IMR-90 (cell line): ENCODE measurements around the gene KANSL3. TPM values are rescaled to one million over a fixed set of nuclear protein-coding genes. Genes with fewer than 3 reads are reported as not detected.
"Not testable (repeated sequence)": the region's sequence is repeated elsewhere in the genome, so short reads cannot be mapped to it uniquely, and the experiment has no call there.

ENCODE experiments used
- ATAC-seq: fragments of 200-7000 bp; cut with Tn5 transposase; 2 replicates; pipeline ENCODE4 v1.9.1; 2020; ENCODE audit warnings: low read depth, mild to moderate bottlenecking, moderate library complexity
- BruUV-seq: library from RNA; stranded (reverse); fragments of 400-500 nt; replicated peaks from 2 replicates; lab custom pipeline; 2021; lab: Mats Ljungman, UMichigan
- CTCF ChIA-PET: fragments of 300-600 bp; formaldehyde crosslinking; extraction: SDS; loops from one replicate; lab custom pipeline; 2021; ENCODE audit warnings: antibody characterized with exemption; lab: Yijun Ruan, JAX
- POLR2A ChIA-PET: fragments of 300-600 bp; sonication (Branson Sonifier 250); formaldehyde crosslinking; loops from one replicate; lab custom pipeline; 2022; ENCODE audit warnings: antibody characterized with exemption; ENCODE audit not compliant: unreplicated experiment; lab: Charles Lee
- DNase-seq: peaks from one replicate; pipeline ENCODE4 v3.0.0; 2013
- H2AFZ ChIP-seq: replicated peaks from 2 replicates; pipeline ENCODE3; 2013; ENCODE audit warnings: low read length, mild to moderate bottlenecking; ENCODE audit not compliant: poor library complexity
- H2AK5ac ChIP-seq: 2 replicates; pipeline ENCODE4 v1.6.1; 2013; ENCODE audit warnings: low read depth, low read length, inconsistent platforms
- H2AK9ac ChIP-seq: replicated peaks from 2 replicates; pipeline ENCODE3; 2013; ENCODE audit warnings: mild to moderate bottlenecking, low read depth, low read length, moderate library complexity; ENCODE audit not compliant: poor library complexity
- H2BK120ac ChIP-seq: 2 replicates; pipeline ENCODE4 v1.6.1; 2013; ENCODE audit warnings: low read depth, low read length, inconsistent platforms
- H2BK15ac ChIP-seq: 3 replicates; pipeline ENCODE4 v1.6.1; 2013; ENCODE audit warnings: low read depth, low read length, inconsistent platforms
- H2BK20ac ChIP-seq: 2 replicates; pipeline ENCODE4 v1.6.1; 2013; ENCODE audit warnings: low read depth, mild to moderate bottlenecking, inconsistent platforms, low read length, moderate library complexity
- H2BK5ac ChIP-seq: 2 replicates; pipeline ENCODE4 v1.6.1; 2013; ENCODE audit warnings: mild to moderate bottlenecking, low read depth, low read length, inconsistent platforms; ENCODE audit not compliant: poor library complexity, severe bottlenecking
- H3K14ac ChIP-seq: replicated peaks from 2 replicates; pipeline ENCODE4 v1.6.1; 2013; ENCODE audit warnings: low read depth, low read length, inconsistent platforms
- H3K18ac ChIP-seq: 2 replicates; pipeline ENCODE4 v1.6.1; 2013; ENCODE audit warnings: low read depth, low read length, control low read depth
- H3K23ac ChIP-seq: 2 replicates; pipeline ENCODE4 v1.6.1; 2013; ENCODE audit warnings: low read depth, low read length, inconsistent platforms
- H3K27ac ChIP-seq: 2 replicates; pipeline ENCODE4 v1.5.1; 2013; ENCODE audit warnings: mild to moderate bottlenecking, control low read depth, low read length; ENCODE audit not compliant: insufficient read depth
- H3K27me3 ChIP-seq: 2 replicates; pipeline ENCODE4 v1.6.1; 2013; ENCODE audit warnings: low read length; ENCODE audit not compliant: control insufficient read depth, insufficient read depth
- H3K36me3 ChIP-seq: 2 replicates; pipeline ENCODE4 v1.6.1; 2013; ENCODE audit warnings: low read length, mixed read lengths; ENCODE audit not compliant: control insufficient read depth, insufficient read depth
- H3K4ac ChIP-seq: 2 replicates; pipeline ENCODE4 v1.6.1; 2013; ENCODE audit warnings: low read depth, low read length, inconsistent platforms
- H3K4me1 ChIP-seq: 2 replicates; pipeline ENCODE4 v1.6.1; 2013; ENCODE audit warnings: low read length, mixed read lengths; ENCODE audit not compliant: control insufficient read depth, insufficient read depth
- H3K4me2 ChIP-seq: 2 replicates; pipeline ENCODE4 v1.6.1; 2013; ENCODE audit warnings: low read depth, mild to moderate bottlenecking, control low read depth, low read length, moderate library complexity
- H3K4me3 ChIP-seq: 2 replicates; pipeline ENCODE4 v1.5.1; 2013; ENCODE audit warnings: low read depth, mild to moderate bottlenecking, control low read depth, low read length, moderate library complexity; ENCODE audit not compliant: insufficient read depth
- H3K56ac ChIP-seq: 2 replicates; pipeline ENCODE4 v1.6.1; 2013; ENCODE audit warnings: low read length, inconsistent platforms; ENCODE audit not compliant: insufficient read depth; ENCODE audit errors: extremely low read depth
- H3K79me1 ChIP-seq, 2 experiments: 2 replicates each; pipeline ENCODE4 v1.6.1; 2013; ENCODE audit warnings: low read length in 2 of 2, inconsistent platforms in 1 of 2, low read depth in 1 of 2
- H3K9ac ChIP-seq: 2 replicates; pipeline ENCODE4 v1.6.1; 2013; ENCODE audit warnings: low read depth, low read length, control low read depth
- H3K9me1 ChIP-seq: 2 replicates; pipeline ENCODE4 v1.6.1; 2013; ENCODE audit warnings: low read length, inconsistent platforms; ENCODE audit not compliant: insufficient read depth
- H3K9me3 ChIP-seq: 2 replicates; pipeline ENCODE4 v1.6.1; 2013; ENCODE audit warnings: low read length; ENCODE audit not compliant: control insufficient read depth, insufficient read depth
- H4K20me1 ChIP-seq: 2 replicates; pipeline ENCODE4 v1.6.1; 2013; ENCODE audit warnings: low read length, inconsistent platforms; ENCODE audit not compliant: insufficient read depth
- H4K5ac ChIP-seq: 2 replicates; pipeline ENCODE4 v1.6.1; 2013; ENCODE audit warnings: mild to moderate bottlenecking, low read depth, low read length, control low read depth
- H4K8ac ChIP-seq, 2 experiments: 2 replicates each; pipeline ENCODE4 v1.6.1; 2013; ENCODE audit warnings: low read depth in 2 of 2, low read length in 2 of 2, control low read depth in 1 of 2, inconsistent platforms in 1 of 2
- H4K91ac ChIP-seq: 2 replicates; pipeline ENCODE4 v1.6.1; 2013; ENCODE audit warnings: low read depth, low read length, inconsistent platforms; ENCODE audit not compliant: insufficient read depth
- WGBS, 2 experiments: methylation state at CpG; one replicate each; pipeline versions ENCODE4 v1.1.5 to v1.1.7; 2013; ENCODE audit warnings: missing lambda C conversion rate in 2 of 2; ENCODE audit not compliant: insufficient read length in 1 of 2; ENCODE audit errors: extremely low coverage in 2 of 2; 5-methylcytosine and 5-hydroxymethylcytosine counted together
- dilution Hi-C: fragments of 300-500 bp; cut with HindIII; formaldehyde crosslinking; loops from one replicate; pipeline ENCODE4 v1.14.3; 2018; ENCODE audit warnings: low sequenced_read_pairs; ENCODE audit not compliant: unreplicated experiment
- in situ Hi-C: fragments of 300-500 bp; cut with MboI; formaldehyde crosslinking; loops from 3 replicates; pipeline ENCODE4 v1.14.3; 2019; ENCODE audit warnings: low sequenced_read_pairs, inconsistent platforms, mixed read lengths
- intact Hi-C: fragments of 100-400 bp; cut with micrococcal nuclease; formaldehyde crosslinking; loops from 2 replicates; pipeline ENCODE4 v1.10.0; 2022
- polyA plus RNA-seq, 3 experiments: library from polyadenylated mRNA; depleted of rRNA; stranded (reverse); fragments of >200 nt; gene quantifications; 2 replicates each; pipeline ENCODE4 v1.2.3, GENCODE V29; 2012; ENCODE audit warnings: low replicate concordance in 1 of 3
- total RNA-seq: library from RNA; depleted of rRNA; stranded (reverse); fragments of >200 nt; gene quantifications from 2 replicates; pipeline ENCODE4 v1.2.3, GENCODE V29; 2012

KANSL3 gene
- total and polyA plus RNA-seq, 2 of the 4 experiments (the other 2 are of a cell fraction) = 22.2 to 26.3 TPM

DNA sequence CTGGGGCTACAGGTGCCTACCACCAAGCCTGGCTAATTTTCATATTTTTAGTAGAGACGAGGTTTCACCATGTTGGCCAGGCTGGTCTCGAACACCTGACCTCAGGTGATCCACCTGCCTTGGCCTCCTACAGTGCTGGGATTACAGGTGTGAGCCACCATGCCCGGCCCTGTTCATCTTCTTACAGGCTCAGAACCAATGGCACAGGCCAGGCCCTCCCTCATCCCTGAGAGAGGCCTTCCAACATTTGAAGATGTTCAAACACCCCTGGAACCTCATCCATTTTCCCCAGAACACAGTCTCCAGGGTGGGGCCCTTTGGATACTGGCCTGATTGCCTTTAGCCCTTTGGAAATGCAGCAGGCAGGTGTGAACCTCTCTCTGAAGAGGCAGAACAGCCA lies 27.6 kb upstream of the KANSL3 start:
- H3K27me3 ChIP-seq, in situ Hi-C loops, H4K20me1 ChIP-seq, DNase-seq, POLR2A ChIA-PET, H3K4me1 ChIP-seq, H3K36me3 ChIP-seq, dilution Hi-C loops, H3K4me3 ChIP-seq, BruUV-seq, H3K4me2 ChIP-seq, H3K9me3 ChIP-seq, ATAC-seq, H3K79me1 ChIP-seq, intact Hi-C loops, H3K9ac ChIP-seq, H3K9me1 ChIP-seq: not testable (repeated sequence)
- Histone ChIP-seq H4K91ac (peak overlapping the region; percentile 67), H3K56ac (peak overlapping the region; percentile 20; the same call in 1 of the 2 replicates), H4K8ac (peak overlapping the region; percentile 7 to 77; a peak in 3 of 4 replicates), H3K18ac (peak overlapping the region; percentile 74), H2BK120ac (peak overlapping the region; percentile 57), H2AK5ac (peak overlapping the region; percentile 96), H2AFZ (peak overlapping the region; percentile 81), H3K23ac (peak overlapping the region; percentile 45; the same call in 1 of the 2 replicates), H3K14ac (peak overlapping the region; percentile 1), H2BK20ac (peak overlapping the region; percentile 93), H2AK9ac (peak overlapping the region; percentile 53), H2BK15ac (peak overlapping the region; percentile 91; the same call in 2 of the 3 replicates), H3K27ac (peak overlapping the region; percentile 59), H3K4ac (peak overlapping the region; percentile 47), H4K5ac (peak overlapping the region; percentile 85), H2BK5ac (peak overlapping the region; percentile 62)
- WGBS, 2 experiments = 88% methylated on average over 3 of the region's 3 CpGs; no CpG with 5 or more reads in 1 of the 2 experiments
- CTCF ChIA-PET = interaction anchor here (0.8 kb wide), 1 partner anchor 47 kb away, joined by 5 read pairs; no protein-coding TSS in a partner anchor
